Astrocyte (in vitro differentiated cells and primary cell): ENCODE results near the gene BEST4. TPM values are rescaled to one million over a fixed set of nuclear protein-coding genes. Genes with fewer than 3 reads are reported as not detected.

Source experiments
- DNase-seq: peaks from one replicate; pipeline ENCODE4 v3.0.0-alpha.2; 2010; ENCODE audit warnings: low read depth
- FAIRE-seq: peaks from 2 replicates; lab custom pipeline; 2011; peaks lifted over from hg19 to GRCh38; lab: Jason Lieb, UNC
- H2AFZ ChIP-seq: 2 replicates; pipeline ENCODE4 v1.6.0; 2012; ENCODE audit warnings: low read depth, low read length, inconsistent platforms
- H3K27ac ChIP-seq: 2 replicates; pipeline ENCODE4 v1.5.1; 2011; ENCODE audit warnings: low read depth, low read length, inconsistent platforms
- H3K27me3 ChIP-seq: 2 replicates; pipeline ENCODE4 v1.6.0; 2011; ENCODE audit warnings: low read length, inconsistent platforms; ENCODE audit not compliant: insufficient read depth
- H3K36me3 ChIP-seq: 2 replicates; pipeline ENCODE4 v1.5.1; 2011; ENCODE audit warnings: low read length, inconsistent platforms; ENCODE audit not compliant: insufficient read depth
- H3K4me1 ChIP-seq: 2 replicates; pipeline ENCODE4 v1.5.1; 2011; ENCODE audit warnings: low read length, inconsistent platforms; ENCODE audit not compliant: insufficient read depth
- H3K4me2 ChIP-seq: 2 replicates; pipeline ENCODE4 v1.6.0; 2012; ENCODE audit warnings: low read length, inconsistent platforms
- H3K4me3 ChIP-seq: 2 replicates; pipeline ENCODE4 v1.5.1; 2011; ENCODE audit warnings: low read depth, mild to moderate bottlenecking, low read length, inconsistent platforms; ENCODE audit not compliant: insufficient read depth
- H3K79me2 ChIP-seq: 2 replicates; pipeline ENCODE4 v1.6.0; 2012; ENCODE audit warnings: mild to moderate bottlenecking, low read length, inconsistent platforms; ENCODE audit not compliant: insufficient read depth
- H3K9ac ChIP-seq: 2 replicates; pipeline ENCODE4 v1.6.0; 2012; ENCODE audit warnings: mild to moderate bottlenecking, low read length, inconsistent platforms
- H3K9me3 ChIP-seq: 2 replicates; pipeline ENCODE4 v1.5.1; 2012; ENCODE audit warnings: low read depth, mild to moderate bottlenecking, low read length, inconsistent platforms; ENCODE audit not compliant: insufficient read depth
- H4K20me1 ChIP-seq: 2 replicates; pipeline ENCODE4 v1.6.0; 2012; ENCODE audit warnings: low read length, inconsistent platforms; ENCODE audit not compliant: insufficient read depth
- H3K27ac Mint-ChIP-seq: one replicate; pipeline ENCODE4 v1.8.0; 2021; ENCODE audit warnings: mild to moderate bottlenecking, mixed read lengths; ENCODE audit not compliant: unreplicated experiment
- H3K27me3 Mint-ChIP-seq: one replicate; pipeline ENCODE4 v1.8.0; 2021; ENCODE audit warnings: low read depth, mixed read lengths; ENCODE audit not compliant: unreplicated experiment
- H3K36me3 Mint-ChIP-seq: one replicate; pipeline ENCODE4 v1.8.0; 2021; ENCODE audit warnings: low read depth, mixed read lengths; ENCODE audit not compliant: unreplicated experiment
- H3K4me1 Mint-ChIP-seq: one replicate; pipeline ENCODE4 v1.8.0; 2021; ENCODE audit warnings: low read depth, mixed read lengths; ENCODE audit not compliant: unreplicated experiment
- H3K4me3 Mint-ChIP-seq: one replicate; pipeline ENCODE4 v1.8.0; 2021; ENCODE audit warnings: mild to moderate bottlenecking, moderate library complexity, mixed read lengths; ENCODE audit not compliant: unreplicated experiment
- H3K9me3 Mint-ChIP-seq: one replicate; pipeline ENCODE4 v1.8.0; 2021; ENCODE audit warnings: mild to moderate bottlenecking, mixed read lengths; ENCODE audit not compliant: unreplicated experiment
- EZH2 ChIP-seq: IDR thresholded peaks from 2 replicates; pipeline ENCODE4 v1.6.1; 2012; ENCODE audit warnings: mild to moderate bottlenecking, low read length, inconsistent platforms; ENCODE audit not compliant: insufficient read depth
- total RNA-seq: library from RNA; stranded (reverse); gene quantifications from 2 replicates; pipeline ENCODE4 v1.2.1, GENCODE V29; 2021
- TF ChIP-seq, protein P1 (sequence below): IDR thresholded peaks from 2 replicates; pipeline ENCODE4 v1.5.1; 2011; ENCODE audit warnings: low read depth, mild to moderate bottlenecking, inconsistent platforms, low read length, moderate library complexity; ENCODE audit not compliant: insufficient read depth

BEST4 gene
- total RNA-seq, 1 donor from 2014 or later = not detected

DNA sequence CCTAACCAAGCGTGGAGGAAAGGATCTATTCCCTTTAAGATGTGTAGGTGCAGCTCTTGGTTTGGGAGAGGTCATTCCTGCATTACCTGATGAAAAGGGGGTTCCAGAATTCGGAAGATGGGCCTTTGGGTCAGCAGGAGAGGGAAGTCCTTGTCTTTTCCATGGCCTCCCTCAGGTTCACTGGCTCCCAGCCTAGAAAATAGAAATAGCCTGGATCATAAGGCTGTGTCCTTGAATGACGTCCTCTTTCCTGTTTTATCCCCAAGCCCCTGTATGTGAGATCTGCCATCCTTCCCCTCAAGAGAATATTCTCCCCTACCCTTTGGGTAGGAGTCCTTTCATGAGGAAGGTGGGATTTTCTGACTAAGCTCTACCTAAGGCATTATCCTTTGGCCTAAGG, 27.1 kb downstream of the BEST4 start:
- H4K20me1 ChIP-seq = no peaks in the 10 kb centered on the region
- peaks cover 32% of the 10 kb centered on the region for H3K36me3 ChIP-seq
- TF ChIP-seq, protein P1, sequence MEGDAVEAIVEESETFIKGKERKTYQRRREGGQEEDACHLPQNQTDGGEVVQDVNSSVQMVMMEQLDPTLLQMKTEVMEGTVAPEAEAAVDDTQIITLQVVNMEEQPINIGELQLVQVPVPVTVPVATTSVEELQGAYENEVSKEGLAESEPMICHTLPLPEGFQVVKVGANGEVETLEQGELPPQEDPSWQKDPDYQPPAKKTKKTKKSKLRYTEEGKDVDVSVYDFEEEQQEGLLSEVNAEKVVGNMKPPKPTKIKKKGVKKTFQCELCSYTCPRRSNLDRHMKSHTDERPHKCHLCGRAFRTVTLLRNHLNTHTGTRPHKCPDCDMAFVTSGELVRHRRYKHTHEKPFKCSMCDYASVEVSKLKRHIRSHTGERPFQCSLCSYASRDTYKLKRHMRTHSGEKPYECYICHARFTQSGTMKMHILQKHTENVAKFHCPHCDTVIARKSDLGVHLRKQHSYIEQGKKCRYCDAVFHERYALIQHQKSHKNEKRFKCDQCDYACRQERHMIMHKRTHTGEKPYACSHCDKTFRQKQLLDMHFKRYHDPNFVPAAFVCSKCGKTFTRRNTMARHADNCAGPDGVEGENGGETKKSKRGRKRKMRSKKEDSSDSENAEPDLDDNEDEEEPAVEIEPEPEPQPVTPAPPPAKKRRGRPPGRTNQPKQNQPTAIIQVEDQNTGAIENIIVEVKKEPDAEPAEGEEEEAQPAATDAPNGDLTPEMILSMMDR = no peak
- no peak for TF ChIP-seq EZH2
- no peak overlapping the region for H2AFZ ChIP-seq
- H3K4me1 ChIP-seq = no peaks in the 10 kb centered on the region
- Mint-ChIP-seq H3K4me1 (no peaks in the 10 kb centered on the region), H3K27me3 (no peaks in the 10 kb centered on the region), H3K36me3 (peaks cover 2% of the 10 kb centered on the region), H3K4me3 (no peak overlapping the region), H3K27ac (no peak overlapping the region), H3K9me3 (no peaks in the 10 kb centered on the region)
- no peaks in the 10 kb centered on the region for H3K27me3 ChIP-seq
- H3K4me3 ChIP-seq = no peak overlapping the region
- no peak overlapping the region for H3K27ac ChIP-seq
- no peak overlapping the region for H3K4me2 ChIP-seq
- H3K9me3 ChIP-seq = no peaks in the 10 kb centered on the region
- DNase-seq (no peak), FAIRE-seq (no peak)
- H3K9ac ChIP-seq = no peak overlapping the region
- H3K79me2 ChIP-seq = no peaks in the 10 kb centered on the region

DNA sequence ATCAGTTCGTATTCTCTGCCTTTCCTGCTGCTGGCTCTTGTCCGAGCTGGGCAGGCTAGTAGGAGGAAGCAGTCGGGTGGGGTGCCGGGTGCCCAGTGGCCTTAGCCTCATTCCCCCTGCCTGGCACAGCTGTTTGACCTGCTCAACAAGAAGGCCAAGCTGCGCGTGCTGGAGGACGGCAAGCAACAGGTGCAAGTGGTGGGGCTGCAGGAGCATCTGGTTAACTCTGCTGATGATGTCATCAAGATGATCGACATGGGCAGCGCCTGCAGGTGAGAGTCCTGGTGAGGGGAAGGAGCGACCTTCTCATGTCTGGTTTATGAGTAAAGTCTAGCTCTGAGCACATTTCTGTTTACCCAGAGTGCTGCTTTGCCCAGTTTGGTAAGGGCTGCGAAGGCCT, 28.9 kb downstream of the BEST4 start:
- Histone ChIP-seq H3K4me3 (no peak overlapping the region), H3K27me3 (no peaks in the 10 kb centered on the region), H3K9me3 (no peaks in the 10 kb centered on the region), H4K20me1 (no peaks in the 10 kb centered on the region), H3K9ac (no peak overlapping the region), H3K79me2 (no peaks in the 10 kb centered on the region), H3K4me1 (no peaks in the 10 kb centered on the region), H3K36me3 (peaks cover 41% of the 10 kb centered on the region), H2AFZ (no peak overlapping the region), H3K27ac (no peak overlapping the region), H3K4me2 (no peak overlapping the region)
- Mint-ChIP-seq H3K9me3 (no peaks in the 10 kb centered on the region), H3K27ac (no peak overlapping the region), H3K27me3 (no peaks in the 10 kb centered on the region), H3K36me3 (peaks cover 2% of the 10 kb centered on the region), H3K4me3 (no peak overlapping the region), H3K4me1 (no peaks in the 10 kb centered on the region)
- no peak for FAIRE-seq
- TF ChIP-seq, protein P1 = no peak
- no peak for TF ChIP-seq EZH2
- DNase-seq = no peak

DNA sequence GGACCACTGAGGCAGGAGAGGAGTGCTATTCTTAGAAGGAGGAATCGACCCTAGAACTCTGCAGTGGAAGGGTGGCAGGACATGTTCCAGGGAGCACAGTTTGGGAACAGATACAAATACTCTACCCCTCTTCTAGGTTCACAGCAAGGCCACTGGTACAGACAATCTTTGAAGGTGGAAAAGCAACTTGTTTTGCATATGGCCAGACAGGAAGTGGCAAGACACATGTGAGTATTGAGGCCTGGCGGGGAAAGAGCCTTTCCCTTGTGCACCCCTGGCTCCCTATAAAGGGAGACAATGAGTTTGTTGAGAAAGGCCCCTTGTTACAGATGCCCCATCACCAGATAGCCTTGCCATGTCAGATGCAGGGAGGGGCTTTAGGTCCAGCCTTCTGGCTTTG, 30.6 kb downstream of the BEST4 start:
- peaks cover 43% of the 10 kb centered on the region for H3K36me3 ChIP-seq

More for the DNA sequence above, 30.6 kb downstream of the BEST4 start:
- peaks cover 3% of the 10 kb centered on the region for H3K4me1 Mint-ChIP-seq
- Histone ChIP-seq H3K4me3 (no peak overlapping the region), H3K27ac (no peak overlapping the region), H3K4me2 (no peak overlapping the region), H3K9me3 (no peaks in the 10 kb centered on the region), H3K9ac (no peak overlapping the region), H3K4me1 (no peaks in the 10 kb centered on the region), H3K27me3 (no peaks in the 10 kb centered on the region), H3K79me2 (no peaks in the 10 kb centered on the region), H4K20me1 (no peaks in the 10 kb centered on the region), H2AFZ (no peak overlapping the region)
- DNase-seq (no peak), FAIRE-seq (no peak)
- no peak overlapping the region for H3K27ac Mint-ChIP-seq
- no peaks in the 10 kb centered on the region for H3K9me3 Mint-ChIP-seq
- no peaks in the 10 kb centered on the region for H3K27me3 Mint-ChIP-seq
- TF ChIP-seq, protein P1 = no peak
- no peak for TF ChIP-seq EZH2
- no peak overlapping the region for H3K4me3 Mint-ChIP-seq
- peaks cover 2% of the 10 kb centered on the region for H3K36me3 Mint-ChIP-seq
